ENCODE data around the gene PPIP5K1.

GRCh38 chr15:43529587-43530345, 60.2 kb downstream of the PPIP5K1 start:
- no peak for TF ChIP-seq CTCF (conservative IDR thresholded peaks at IDR 0.05; ENCODE audit: low read depth, low read length)
- TF ChIP-seq EZH2 (IDR thresholded peaks at IDR 0.05; ENCODE audit: borderline replicate concordance, low read depth, low read length, poor library complexity, severe bottlenecking), result no peak
